Measurements from ENCODE around the gene DEF6. TPM values are rescaled to one million over a fixed set of nuclear protein-coding genes. Genes with fewer than 3 reads are reported as not detected.

The DEF6 gene
- total and polyA plus RNA-seq, 4 donors = 1.0 to 6.3 (median 2.5) TPM

DNA sequence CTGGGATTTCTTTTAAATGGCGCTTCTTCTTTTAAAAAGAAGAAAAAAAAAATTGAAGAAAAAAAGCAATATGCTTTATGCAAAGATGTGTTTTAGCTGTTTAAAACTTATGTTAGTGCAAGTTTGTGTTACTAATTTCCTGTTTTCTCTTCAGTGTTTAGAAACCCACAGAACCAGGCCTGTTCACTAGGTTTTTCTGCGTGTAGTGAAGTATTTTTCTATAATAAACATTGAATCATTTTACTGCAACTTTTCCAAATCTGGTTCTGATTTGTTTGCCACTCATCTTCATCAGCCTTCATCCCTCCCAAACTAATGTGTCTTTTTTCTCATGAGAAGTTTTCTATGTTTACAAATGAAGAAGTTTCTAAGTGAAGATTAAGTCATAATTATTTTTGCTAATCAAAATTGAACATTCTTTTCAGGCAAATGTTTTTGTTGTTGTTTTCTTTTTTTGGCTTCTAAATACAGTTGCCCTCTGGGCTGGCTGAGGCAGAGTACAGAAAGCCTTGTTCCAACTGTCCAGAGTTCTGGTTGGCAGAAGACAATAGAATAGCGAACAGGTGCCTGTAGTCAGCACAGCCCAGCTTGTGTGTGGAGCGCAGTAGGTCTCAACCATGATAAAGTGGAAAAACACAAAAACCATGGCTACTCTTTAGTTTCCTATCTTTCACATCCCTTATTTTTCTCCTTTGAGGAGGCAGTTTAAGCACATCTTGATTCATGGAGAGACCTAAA lies 23.6 kb upstream of the DEF6 start:
- Histone ChIP-seq H3K27me3 (ENCODE audit: control insufficient read depth in 4 of 4, insufficient read depth in 4 of 4, low read length in 3 of 4) (no peaks in the 10 kb centered on the region), H3K36me3 (ENCODE audit: control insufficient read depth in 4 of 4, insufficient read depth in 3 of 4, low read depth in 1 of 4, low read length in 3 of 4) (peaks cover 0 to 2% (median 0%) of the 10 kb centered on the region in 4 donors), H3K9me3 (ENCODE audit: control insufficient read depth in 4 of 4, low read length in 3 of 4) (no peaks in the 10 kb centered on the region), H3K4me1 (ENCODE audit: control insufficient read depth in 4 of 4, insufficient read depth in 4 of 4, low read length in 3 of 4) (no peaks in the 10 kb centered on the region), H3K4me3 (ENCODE audit: low read depth in 1 of 3, low read length in 3 of 3) (no peak overlapping the region), H3K9ac (ENCODE audit: low read depth in 1 of 2, low read length in 2 of 2) (no peak overlapping the region), H3K27ac (ENCODE audit: low read depth in 1 of 2, low read length in 2 of 2) (no peak overlapping the region)
- 93% methylated on average over 4 of the region's 4 CpGs for WGBS
- no peak for DNase-seq (ENCODE audit: low spot score)
- no peak for TF ChIP-seq HNF4A (conservative IDR thresholded peaks at IDR 0.05)

DNA sequence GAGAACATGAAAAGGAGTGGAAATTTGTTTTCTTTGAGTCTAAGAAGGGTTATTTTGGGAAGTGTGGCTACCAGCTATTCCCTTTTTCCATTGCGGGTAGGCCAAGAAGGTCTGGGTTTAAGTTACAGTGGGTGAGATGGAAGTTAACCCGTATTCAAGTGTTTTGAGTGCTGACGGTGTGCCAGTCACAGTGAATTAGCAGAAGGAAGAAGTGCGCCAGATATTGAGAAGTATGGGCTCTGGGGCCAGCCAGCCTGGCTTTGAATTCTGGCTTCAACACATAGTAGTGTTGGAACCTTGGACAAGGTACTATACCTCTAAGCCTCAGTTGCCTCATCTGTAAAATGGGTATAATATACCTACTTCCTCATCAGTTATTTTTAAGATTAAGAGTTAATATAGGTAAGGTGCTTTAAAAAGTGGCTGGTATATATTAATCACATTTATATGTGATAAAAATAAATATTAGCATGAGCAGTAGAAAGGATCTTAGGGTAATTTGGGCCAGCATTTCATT lies 21.8 kb upstream of the DEF6 start:
- WGBS = 90% methylated on average over 4 of the region's 4 CpGs
- H3K4me1 ChIP-seq (ENCODE audit: control insufficient read depth in 4 of 4, insufficient read depth in 4 of 4, low read length in 3 of 4) = no peaks in the 10 kb centered on the region
- no peak overlapping the region for H3K9ac ChIP-seq (ENCODE audit: low read depth in 1 of 2, low read length in 2 of 2)
- H3K36me3 ChIP-seq (ENCODE audit: control insufficient read depth in 4 of 4, insufficient read depth in 3 of 4, low read depth in 1 of 4, low read length in 3 of 4) = peaks cover 0 to 2% (median 0%) of the 10 kb centered on the region in 4 donors
- H3K4me3 ChIP-seq (ENCODE audit: low read depth in 1 of 3, low read length in 3 of 3) = no peak overlapping the region
- TF ChIP-seq, protein P1, sequence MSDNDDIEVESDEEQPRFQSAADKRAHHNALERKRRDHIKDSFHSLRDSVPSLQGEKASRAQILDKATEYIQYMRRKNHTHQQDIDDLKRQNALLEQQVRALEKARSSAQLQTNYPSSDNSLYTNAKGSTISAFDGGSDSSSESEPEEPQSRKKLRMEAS (IDR thresholded peaks at IDR 0.05) = no peak
- TF ChIP-seq, protein P2, sequence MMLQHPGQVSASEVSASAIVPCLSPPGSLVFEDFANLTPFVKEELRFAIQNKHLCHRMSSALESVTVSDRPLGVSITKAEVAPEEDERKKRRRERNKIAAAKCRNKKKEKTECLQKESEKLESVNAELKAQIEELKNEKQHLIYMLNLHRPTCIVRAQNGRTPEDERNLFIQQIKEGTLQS (IDR thresholded peaks at IDR 0.05) = no peak
- TF ChIP-seq FOXA2 (IDR thresholded peaks at IDR 0.05) = no peak
- TF ChIP-seq RAD21 (IDR thresholded peaks at IDR 0.05) = no peak
- no peak for TF ChIP-seq JUND (IDR thresholded peaks at IDR 0.05)
- TF ChIP-seq, protein P3, sequence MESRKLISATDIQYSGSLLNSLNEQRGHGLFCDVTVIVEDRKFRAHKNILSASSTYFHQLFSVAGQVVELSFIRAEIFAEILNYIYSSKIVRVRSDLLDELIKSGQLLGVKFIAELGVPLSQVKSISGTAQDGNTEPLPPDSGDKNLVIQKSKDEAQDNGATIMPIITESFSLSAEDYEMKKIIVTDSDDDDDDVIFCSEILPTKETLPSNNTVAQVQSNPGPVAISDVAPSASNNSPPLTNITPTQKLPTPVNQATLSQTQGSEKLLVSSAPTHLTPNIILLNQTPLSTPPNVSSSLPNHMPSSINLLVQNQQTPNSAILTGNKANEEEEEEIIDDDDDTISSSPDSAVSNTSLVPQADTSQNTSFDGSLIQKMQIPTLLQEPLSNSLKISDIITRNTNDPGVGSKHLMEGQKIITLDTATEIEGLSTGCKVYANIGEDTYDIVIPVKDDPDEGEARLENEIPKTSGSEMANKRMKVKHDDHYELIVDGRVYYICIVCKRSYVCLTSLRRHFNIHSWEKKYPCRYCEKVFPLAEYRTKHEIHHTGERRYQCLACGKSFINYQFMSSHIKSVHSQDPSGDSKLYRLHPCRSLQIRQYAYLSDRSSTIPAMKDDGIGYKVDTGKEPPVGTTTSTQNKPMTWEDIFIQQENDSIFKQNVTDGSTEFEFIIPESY (IDR thresholded peaks at IDR 0.05) = no peak
- TF ChIP-seq NR2F2 (IDR thresholded peaks at IDR 0.05) = no peak
- no peak for TF ChIP-seq EGR1 (IDR thresholded peaks at IDR 0.05; ENCODE audit: low read depth in 2 of 2)
- H3K9me3 ChIP-seq (ENCODE audit: control insufficient read depth in 4 of 4, low read length in 3 of 4) = no peaks in the 10 kb centered on the region
- no peaks in the 10 kb centered on the region for H3K27me3 ChIP-seq (ENCODE audit: control insufficient read depth in 4 of 4, insufficient read depth in 4 of 4, low read length in 3 of 4)
- DNase-seq (ENCODE audit: low spot score) = no peak
- no peak overlapping the region for H3K27ac ChIP-seq (ENCODE audit: low read depth in 1 of 2, low read length in 2 of 2)

DNA sequence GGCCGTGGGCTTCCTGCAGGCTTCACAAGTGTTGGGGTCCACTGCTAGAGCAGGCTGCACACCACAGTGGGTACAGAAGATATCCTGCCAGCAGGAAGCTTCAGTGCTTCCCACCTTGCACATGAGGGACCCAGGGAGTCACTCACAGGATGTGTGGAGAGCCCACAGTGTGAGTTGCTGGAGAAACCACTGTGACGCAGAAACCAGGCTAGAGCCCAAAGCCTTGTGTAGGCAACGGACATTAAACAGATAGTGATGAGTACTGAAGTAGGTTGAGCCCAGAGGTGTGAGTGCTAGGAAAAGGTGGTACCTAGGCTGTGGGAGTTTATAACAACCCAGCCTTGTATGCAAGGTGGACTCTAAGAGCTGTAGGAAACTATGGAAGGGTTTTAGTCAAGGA lies 18.9 kb upstream of the DEF6 start:
- 97% methylated on average over 3 of the region's 3 CpGs for WGBS
- peaks cover 1 to 24% (median 15%) of the 10 kb centered on the region in 4 donors for H3K36me3 ChIP-seq (ENCODE audit: control insufficient read depth in 4 of 4, insufficient read depth in 3 of 4, low read depth in 1 of 4, low read length in 3 of 4)
- H3K9ac ChIP-seq (ENCODE audit: low read depth in 1 of 2, low read length in 2 of 2) = no peak overlapping the region
- no peaks in the 10 kb centered on the region for H3K4me1 ChIP-seq (ENCODE audit: control insufficient read depth in 4 of 4, insufficient read depth in 4 of 4, low read length in 3 of 4)
- H3K27me3 ChIP-seq (ENCODE audit: control insufficient read depth in 4 of 4, insufficient read depth in 4 of 4, low read length in 3 of 4) = no peaks in the 10 kb centered on the region
- no peak for DNase-seq (ENCODE audit: low spot score)
- no peaks in the 10 kb centered on the region for H3K9me3 ChIP-seq (ENCODE audit: control insufficient read depth in 4 of 4, low read length in 3 of 4)
- H3K27ac ChIP-seq (ENCODE audit: low read depth in 1 of 2, low read length in 2 of 2) = no peak overlapping the region
- no peak overlapping the region for H3K4me3 ChIP-seq (ENCODE audit: low read depth in 1 of 3, low read length in 3 of 3)
- TF ChIP-seq YY1 (IDR thresholded peaks at IDR 0.05) (no peak), FOXA2 (IDR thresholded peaks at IDR 0.05) (no peak), JUND (IDR thresholded peaks at IDR 0.05) (no peak), HNF4A (conservative IDR thresholded peaks at IDR 0.05) (no peak), NR2F2 (IDR thresholded peaks at IDR 0.05) (no peak), RXRA (IDR thresholded peaks at IDR 0.05) (no peak), EGR1 (IDR thresholded peaks at IDR 0.05; ENCODE audit: low read depth in 2 of 2) (no peak), HNF4G (IDR thresholded peaks at IDR 0.05) (no peak), RAD21 (IDR thresholded peaks at IDR 0.05) (no peak)
- TF ChIP-seq, protein P1 (IDR thresholded peaks at IDR 0.05) = no peak
- TF ChIP-seq, protein P3 (IDR thresholded peaks at IDR 0.05) = no peak
- TF ChIP-seq, protein P2 (IDR thresholded peaks at IDR 0.05) = no peak
- TF ChIP-seq, protein P4, sequence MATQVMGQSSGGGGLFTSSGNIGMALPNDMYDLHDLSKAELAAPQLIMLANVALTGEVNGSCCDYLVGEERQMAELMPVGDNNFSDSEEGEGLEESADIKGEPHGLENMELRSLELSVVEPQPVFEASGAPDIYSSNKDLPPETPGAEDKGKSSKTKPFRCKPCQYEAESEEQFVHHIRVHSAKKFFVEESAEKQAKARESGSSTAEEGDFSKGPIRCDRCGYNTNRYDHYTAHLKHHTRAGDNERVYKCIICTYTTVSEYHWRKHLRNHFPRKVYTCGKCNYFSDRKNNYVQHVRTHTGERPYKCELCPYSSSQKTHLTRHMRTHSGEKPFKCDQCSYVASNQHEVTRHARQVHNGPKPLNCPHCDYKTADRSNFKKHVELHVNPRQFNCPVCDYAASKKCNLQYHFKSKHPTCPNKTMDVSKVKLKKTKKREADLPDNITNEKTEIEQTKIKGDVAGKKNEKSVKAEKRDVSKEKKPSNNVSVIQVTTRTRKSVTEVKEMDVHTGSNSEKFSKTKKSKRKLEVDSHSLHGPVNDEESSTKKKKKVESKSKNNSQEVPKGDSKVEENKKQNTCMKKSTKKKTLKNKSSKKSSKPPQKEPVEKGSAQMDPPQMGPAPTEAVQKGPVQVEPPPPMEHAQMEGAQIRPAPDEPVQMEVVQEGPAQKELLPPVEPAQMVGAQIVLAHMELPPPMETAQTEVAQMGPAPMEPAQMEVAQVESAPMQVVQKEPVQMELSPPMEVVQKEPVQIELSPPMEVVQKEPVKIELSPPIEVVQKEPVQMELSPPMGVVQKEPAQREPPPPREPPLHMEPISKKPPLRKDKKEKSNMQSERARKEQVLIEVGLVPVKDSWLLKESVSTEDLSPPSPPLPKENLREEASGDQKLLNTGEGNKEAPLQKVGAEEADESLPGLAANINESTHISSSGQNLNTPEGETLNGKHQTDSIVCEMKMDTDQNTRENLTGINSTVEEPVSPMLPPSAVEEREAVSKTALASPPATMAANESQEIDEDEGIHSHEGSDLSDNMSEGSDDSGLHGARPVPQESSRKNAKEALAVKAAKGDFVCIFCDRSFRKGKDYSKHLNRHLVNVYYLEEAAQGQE (IDR thresholded peaks at IDR 0.05) = no peak
- TF ChIP-seq, protein P5, sequence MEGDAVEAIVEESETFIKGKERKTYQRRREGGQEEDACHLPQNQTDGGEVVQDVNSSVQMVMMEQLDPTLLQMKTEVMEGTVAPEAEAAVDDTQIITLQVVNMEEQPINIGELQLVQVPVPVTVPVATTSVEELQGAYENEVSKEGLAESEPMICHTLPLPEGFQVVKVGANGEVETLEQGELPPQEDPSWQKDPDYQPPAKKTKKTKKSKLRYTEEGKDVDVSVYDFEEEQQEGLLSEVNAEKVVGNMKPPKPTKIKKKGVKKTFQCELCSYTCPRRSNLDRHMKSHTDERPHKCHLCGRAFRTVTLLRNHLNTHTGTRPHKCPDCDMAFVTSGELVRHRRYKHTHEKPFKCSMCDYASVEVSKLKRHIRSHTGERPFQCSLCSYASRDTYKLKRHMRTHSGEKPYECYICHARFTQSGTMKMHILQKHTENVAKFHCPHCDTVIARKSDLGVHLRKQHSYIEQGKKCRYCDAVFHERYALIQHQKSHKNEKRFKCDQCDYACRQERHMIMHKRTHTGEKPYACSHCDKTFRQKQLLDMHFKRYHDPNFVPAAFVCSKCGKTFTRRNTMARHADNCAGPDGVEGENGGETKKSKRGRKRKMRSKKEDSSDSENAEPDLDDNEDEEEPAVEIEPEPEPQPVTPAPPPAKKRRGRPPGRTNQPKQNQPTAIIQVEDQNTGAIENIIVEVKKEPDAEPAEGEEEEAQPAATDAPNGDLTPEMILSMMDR (IDR thresholded peaks at IDR 0.05; ENCODE audit: low read depth, low read length, missing input control) = no peak

Data from liver (tissue), 9 donors.